HL-60 (cell line): ENCODE measurements around the gene MRAS.

ENCODE experiments used
- DNase-seq, 2 experiments: peaks; one replicate each; pipeline ENCODE4 v3.0.0-alpha.2; 2010 to 2020; ENCODE audit warnings: low read depth in 1 of 2, low spot score in 1 of 2
- H3K27ac ChIP-seq: fragments of 250-450 bp; sonication (Bioruptor Pico); replicated peaks from 2 replicates; pipeline ENCODE4 v1.5.1; 2020; ENCODE audit warnings: mild to moderate bottlenecking, moderate library complexity
- H3K27me3 ChIP-seq: fragments of 250-450 bp; sonication (Bioruptor Pico); 2 replicates; pipeline ENCODE4 v1.5.1; 2021; ENCODE audit warnings: mild to moderate bottlenecking, moderate library complexity; ENCODE audit not compliant: insufficient read depth, poor library complexity, severe bottlenecking
- H3K4me3 ChIP-seq: replicated peaks from 2 replicates; pipeline ENCODE4 v1.5.1; 2011; ENCODE audit warnings: mild to moderate bottlenecking, control low read depth, low read length; ENCODE audit not compliant: insufficient read depth
- CTCF ChIP-seq: IDR thresholded peaks from one replicate; pipeline ENCODE4 v1.5.1; 2011; ENCODE audit warnings: low read length, control low read depth, inconsistent platforms; ENCODE audit not compliant: insufficient read depth
- GABPA ChIP-seq: IDR thresholded peaks from 2 replicates; pipeline ENCODE4 v1.6.1; 2012; ENCODE audit warnings: low read depth
- POLR2AphosphoS5 ChIP-seq: IDR thresholded peaks from 2 replicates; pipeline ENCODE4 v1.6.1; 2012; ENCODE audit warnings: low read depth
- REST ChIP-seq: IDR thresholded peaks from 2 replicates; pipeline ENCODE4 v1.6.1; 2012; ENCODE audit warnings: low read depth; ENCODE audit not compliant: insufficient replicate concordance
- SPI1 ChIP-seq: IDR thresholded peaks from 2 replicates; pipeline ENCODE4 v1.6.1; 2012; ENCODE audit warnings: low read depth, mild to moderate bottlenecking, borderline replicate concordance

Gene MRAS

GRCh38 chr3:138383715-138384465, 35.5 kb downstream of the MRAS start:
- H3K4me3 ChIP-seq: no peak overlapping the region
- H3K27ac ChIP-seq: no peak overlapping the region
- no peak for DNase-seq
- TF ChIP-seq POLR2AphosphoS5: no peak
- no peak for TF ChIP-seq SPI1
- no peak for TF ChIP-seq REST
- no peak for TF ChIP-seq GABPA
- no peak for TF ChIP-seq CTCF
- H3K27me3 ChIP-seq: peaks cover under 1% of the 10 kb centered on the region

GRCh38 chr3:138384531-138384930, 36.2 kb downstream of the MRAS start:
- H3K27me3 ChIP-seq: no peaks in the 10 kb centered on the region
- H3K27ac ChIP-seq: no peak overlapping the region
- no peak for DNase-seq
- no peak overlapping the region for H3K4me3 ChIP-seq
- TF ChIP-seq CTCF (no peak), GABPA (no peak), POLR2AphosphoS5 (no peak)

- DNase-seq: no peak
- Histone ChIP-seq H3K27me3 (no peaks in the 10 kb centered on the region), H3K4me3 (no peak overlapping the region), H3K27ac (no peak overlapping the region)
- TF ChIP-seq REST (no peak), POLR2AphosphoS5 (no peak), GABPA (no peak), SPI1 (no peak), CTCF (no peak)
Measured at GRCh38 chr3:138384976-138385375, 36.6 kb downstream of the MRAS start.

GRCh38 chr3:138389144-138389601, 40.8 kb downstream of the MRAS start:
- no peak overlapping the region for H3K4me3 ChIP-seq
- no peak for DNase-seq
- H3K27ac ChIP-seq: no peak overlapping the region
- no peak for TF ChIP-seq REST
- H3K27me3 ChIP-seq: no peaks in the 10 kb centered on the region
